ENCODE measurements around the gene KDSR. TPM values are rescaled to one million over a fixed set of nuclear protein-coding genes. Genes with fewer than 3 reads are reported as not detected.
A peak's percentile ranks its signal among the peaks of the same experiment; 100 is the strongest.
"Not testable (repeated sequence)": the region's sequence is repeated elsewhere in the genome, so short reads cannot be mapped to it uniquely, and the experiment has no call there.

Gene KDSR
- total RNA-seq, 1 experiment from 2014 or later: 30.7 TPM

- DNase-seq (ENCODE audit: extremely low read depth, low read depth): peak; percentile 48
These were observed 573 bp downstream of the KDSR start for GRCh38 chr18:63366213-63367052.

- DNase-seq (ENCODE audit: extremely low read depth, low read depth): no peak
These were observed 1.2 kb downstream of the KDSR start for GRCh38 chr18:63365876-63366212.

GRCh38 chr18:63363951-63364350, 3.1 kb downstream of the KDSR start:
- no peak for DNase-seq (ENCODE audit: extremely low read depth, low read depth)

GRCh38 chr18:63363420-63363819, 3.6 kb downstream of the KDSR start:
- not testable (repeated sequence) for DNase-seq (ENCODE audit: extremely low read depth, low read depth)

GRCh38 chr18:63356272-63356896, 10.6 kb downstream of the KDSR start:
- no peak for DNase-seq (ENCODE audit: extremely low read depth, low read depth)

GRCh38 chr18:63350230-63350629, 16.8 kb downstream of the KDSR start:
- no peak for DNase-seq (ENCODE audit: extremely low read depth, low read depth)

GRCh38 chr18:63348508-63349136, 18.4 kb downstream of the KDSR start:
- no peak for DNase-seq (ENCODE audit: extremely low read depth, low read depth)

GRCh38 chr18:63346480-63347183, 20.4 kb downstream of the KDSR start:
- DNase-seq (ENCODE audit: extremely low read depth, low read depth): no peak

- no peak for DNase-seq (ENCODE audit: extremely low read depth, low read depth)
These were observed 21.0 kb downstream of the KDSR start for GRCh38 chr18:63346031-63346430.

GRCh38 chr18:63344918-63345317, 22.1 kb downstream of the KDSR start:
- no peak for DNase-seq (ENCODE audit: extremely low read depth, low read depth)

- no peak for DNase-seq (ENCODE audit: extremely low read depth, low read depth)
These were observed 22.7 kb downstream of the KDSR start for GRCh38 chr18:63344263-63344662.

- DNase-seq (ENCODE audit: extremely low read depth, low read depth): no peak
These were observed 24.8 kb downstream of the KDSR start for GRCh38 chr18:63342206-63342605.

GRCh38 chr18:63339920-63340484, 27.0 kb downstream of the KDSR start:
- no peak for DNase-seq (ENCODE audit: extremely low read depth, low read depth)

- peak; percentile 41 for DNase-seq (ENCODE audit: extremely low read depth, low read depth)
These were observed 30.5 kb downstream of the KDSR start for GRCh38 chr18:63336366-63337099.

GRCh38 chr18:63331105-63331504, 35.9 kb downstream of the KDSR start:
- no peak for DNase-seq (ENCODE audit: extremely low read depth, low read depth)

- no peak for DNase-seq (ENCODE audit: extremely low read depth, low read depth)
These were observed 37.4 kb downstream of the KDSR start for GRCh38 chr18:63329431-63330145.

- DNase-seq (ENCODE audit: extremely low read depth, low read depth): no peak
These were observed 41.0 kb downstream of the KDSR start for GRCh38 chr18:63326011-63326410.

GRCh38 chr18:63325086-63325686, 41.8 kb downstream of the KDSR start:
- DNase-seq (ENCODE audit: extremely low read depth, low read depth): no peak

All from NCI-H460 (cell line).